ENCODE data around the gene MARK3. TPM values are rescaled to one million over a fixed set of nuclear protein-coding genes. Genes with fewer than 3 reads are reported as not detected.
"Not testable (repeated sequence)": the region's sequence is repeated elsewhere in the genome, so short reads cannot be mapped to it uniquely, and the experiment has no call there.

MARK3 gene
- polyA plus RNA-seq, 3 donors = 29.3 to 163 (median 44.7) TPM

GRCh38 chr14:103356024-103356682 lies 29.1 kb upstream of the MARK3 start:
- peak overlapping the region; percentile 47 for H2AFZ ChIP-seq (ENCODE audit: insufficient read depth, low read depth, low read length, poor library complexity, severe bottlenecking)

DNA sequence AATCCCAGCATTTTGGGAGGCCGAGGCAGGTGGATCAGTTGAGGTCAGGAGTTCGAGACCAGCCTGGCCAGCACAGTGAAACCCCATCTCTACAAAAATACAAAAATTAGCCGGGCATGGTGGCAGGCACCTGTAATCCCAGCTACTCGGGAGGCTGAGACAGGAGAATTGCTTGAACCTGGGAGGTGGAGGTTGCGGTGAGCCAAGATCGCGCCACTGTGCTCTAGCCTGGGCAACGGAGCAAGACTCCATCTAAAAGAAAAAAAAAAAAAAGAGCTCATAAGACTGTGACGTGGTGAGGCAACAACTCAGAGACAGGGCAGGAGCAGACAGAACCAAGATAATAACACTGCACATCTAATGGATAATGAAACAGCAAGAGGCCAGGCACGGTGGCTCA lies 27.7 kb upstream of the MARK3 start:
- H3K27me3 ChIP-seq (ENCODE audit: control insufficient read depth in 2 of 2, insufficient read depth in 2 of 2, low read length in 2 of 2); H4K20me1 ChIP-seq (ENCODE audit: insufficient read depth, low read length); H3K9me3 ChIP-seq (replicated peaks in 1 of 2; ENCODE audit: control insufficient read depth in 1 of 2, insufficient read depth in 1 of 2, low read length in 2 of 2); H3K4me3 ChIP-seq (replicated peaks in 1 of 3; ENCODE audit: low read depth in 2 of 3, low read length in 3 of 3); H3K4me3 Mint-ChIP-seq; H3K9ac ChIP-seq (ENCODE audit: insufficient read depth, low read length, poor library complexity, severe bottlenecking); H3K27ac ChIP-seq (ENCODE audit: low read depth in 1 of 2, low read length in 2 of 2); H3K9me3 Mint-ChIP-seq; H3K27me3 Mint-ChIP-seq (ENCODE audit: low read depth in 3 of 3); intact Hi-C loops (cut with micrococcal nuclease); DNase-seq; H3K36me3 ChIP-seq (replicated peaks in 1 of 2; ENCODE audit: control insufficient read depth in 1 of 2, insufficient read depth in 2 of 2, low read length in 2 of 2); H3K36me3 Mint-ChIP-seq; H3K79me2 ChIP-seq (ENCODE audit: insufficient read depth, low read length); H3K27ac Mint-ChIP-seq; H3K4me2 ChIP-seq (replicated peaks; ENCODE audit: extremely low read depth, low read length, poor library complexity, severe bottlenecking): not testable (repeated sequence)
- peaks cover 15 to 30% of the 10 kb centered on the region in 2 donors for H3K4me1 ChIP-seq (ENCODE audit: control insufficient read depth in 1 of 2, insufficient read depth in 2 of 2, low read length in 2 of 2)
- H2AFZ ChIP-seq (ENCODE audit: insufficient read depth, low read depth, low read length, poor library complexity, severe bottlenecking) = peak overlapping the region; percentile 35
- H3K4me1 Mint-ChIP-seq = peaks cover 16% of the 10 kb centered on the region
- WGBS (ENCODE audit: insufficient coverage) = 100% methylated on average over 2 of the region's 10 CpGs

More at GRCh38 chr14:103356024-103356682, 29.1 kb upstream of the MARK3 start:
- H3K9me3 ChIP-seq (replicated peaks in 1 of 2; ENCODE audit: control insufficient read depth in 1 of 2, insufficient read depth in 1 of 2, low read length in 2 of 2) = no peaks in the 10 kb centered on the region
- H3K79me2 ChIP-seq (ENCODE audit: insufficient read depth, low read length) = no peaks in the 10 kb centered on the region
- Mint-ChIP-seq H3K4me3 (no peak overlapping the region), H3K9me3 (peaks cover 0 to 4% (median 0%) of the 10 kb centered on the region in 7 donors), H3K36me3 (no peaks in the 10 kb centered on the region), H3K4me1 (peaks cover 9% of the 10 kb centered on the region), H3K27me3 (ENCODE audit: low read depth in 3 of 3) (peaks cover 1 to 8% (median 3%) of the 10 kb centered on the region in 3 donors), H3K27ac (peak overlapping the region in 1 of 7 donors; percentile 67)
- H3K27me3 ChIP-seq (ENCODE audit: control insufficient read depth in 2 of 2, insufficient read depth in 2 of 2, low read length in 2 of 2) = no peaks in the 10 kb centered on the region
- no peak for DNase-seq
- no peaks in the 10 kb centered on the region for H4K20me1 ChIP-seq (ENCODE audit: insufficient read depth, low read length)
- peaks cover 10 to 16% of the 10 kb centered on the region in 2 donors for H3K4me1 ChIP-seq (ENCODE audit: control insufficient read depth in 1 of 2, insufficient read depth in 2 of 2, low read length in 2 of 2)
- H3K4me3 ChIP-seq (replicated peaks in 1 of 3; ENCODE audit: low read depth in 2 of 3, low read length in 3 of 3) = peak overlapping the region in 1 of 3 experiments; percentile 25
- no peak overlapping the region for H3K9ac ChIP-seq (ENCODE audit: insufficient read depth, low read length, poor library complexity, severe bottlenecking)
- peak overlapping the region; percentile 9 for H3K4me2 ChIP-seq (replicated peaks; ENCODE audit: extremely low read depth, low read length, poor library complexity, severe bottlenecking)
- no peak for TF ChIP-seq CTCF (IDR thresholded peaks at IDR 0.05)
- no peak overlapping the region for H3K27ac ChIP-seq (ENCODE audit: low read depth in 1 of 2, low read length in 2 of 2)
- WGBS (ENCODE audit: insufficient coverage) = 92% methylated on average over 4 of the region's 9 CpGs
- intact Hi-C loops (cut with micrococcal nuclease) = no loop called here
- H3K36me3 ChIP-seq (replicated peaks in 1 of 2; ENCODE audit: control insufficient read depth in 1 of 2, insufficient read depth in 2 of 2, low read length in 2 of 2) = no peaks in the 10 kb centered on the region

All from CD14-positive monocyte (primary cell).